HepG2 (cell line): ENCODE results near the gene MC1R. TPM values are rescaled to one million over a fixed set of nuclear protein-coding genes. Genes with fewer than 3 reads are reported as not detected.
"Not testable (repeated sequence)": the region's sequence is repeated elsewhere in the genome, so short reads cannot be mapped to it uniquely, and the experiment has no call there.

ENCODE experiments used
- ATAC-seq: fragments of 200-7000 bp; cut with Tn5 transposase; 3 replicates; pipeline ENCODE4 v1.9.1; 2020; ENCODE audit warnings: mild to moderate bottlenecking, moderate library complexity
- BruUV-seq: library from RNA; stranded (reverse); fragments of 400-500 nt; replicated peaks from 2 replicates; lab custom pipeline; 2021; lab: Mats Ljungman, UMichigan
- CTCF ChIA-PET: fragments of 300-600 bp; formaldehyde crosslinking; extraction: SDS; loops from one replicate; lab custom pipeline; 2021; ENCODE audit warnings: low total read pairs, inconsistent platforms, low intra/inter-chr PET ratio; lab: Yijun Ruan, JAX
- POLR2A ChIA-PET: fragments of 350-600 bp; sonication (Branson Sonifier 250); formaldehyde crosslinking; loops from one replicate; lab custom pipeline; 2020; ENCODE audit warnings: antibody characterized with exemption, inconsistent platforms; lab: Yijun Ruan, JAX
- DNase-seq: peaks from one replicate; pipeline ENCODE4 v3.0.0-alpha.2; 2015; ENCODE audit warnings: low spot score
- FAIRE-seq: peaks from 3 replicates; lab custom pipeline; 2011; peaks lifted over from hg19 to GRCh38; lab: Jason Lieb, UNC
- H2AFZ ChIP-seq: one replicate; pipeline ENCODE4 v1.6.1; 2011; ENCODE audit warnings: low read length, inconsistent platforms
- H3K27ac ChIP-seq: fragments of 300-600 bp; 3 replicates; pipeline ENCODE4 v1.8.0; 2011; ENCODE audit warnings: mixed run types, mild to moderate bottlenecking, mixed read lengths, low read length, inconsistent platforms; ENCODE audit not compliant: insufficient read depth; ENCODE audit errors: extremely low read length
- H3K27me3 ChIP-seq, 2 experiments: fragments of 200-600 bp in 1 of 2; 2 replicates in 1 of 2; 3 replicates in 1 of 2; pipeline versions ENCODE4 v1.6.0 to v1.8.0; 2011; ENCODE audit warnings: low read length in 2 of 2, mild to moderate bottlenecking in 2 of 2, moderate library complexity in 2 of 2, inconsistent platforms in 1 of 2; ENCODE audit not compliant: insufficient read depth in 2 of 2, control insufficient read depth in 1 of 2
- H3K36me3 ChIP-seq, 2 experiments: fragments of 200-600 bp in 1 of 2; replicated peaks in 1 of 2; 2 replicates in 1 of 2; 3 replicates in 1 of 2; pipeline versions ENCODE4 v1.5.1 to v1.8.0; 2011; ENCODE audit warnings: low read length in 2 of 2, inconsistent platforms in 1 of 2; ENCODE audit not compliant: insufficient read depth in 2 of 2, control insufficient read depth in 1 of 2
- H3K4me1 ChIP-seq: 2 replicates; pipeline ENCODE4 v1.5.1; 2012; ENCODE audit warnings: low read length, inconsistent platforms; ENCODE audit not compliant: insufficient read depth
- H3K4me2 ChIP-seq: 2 replicates; pipeline ENCODE4 v1.6.0; 2011; ENCODE audit warnings: low read depth, low read length, inconsistent platforms
- H3K4me3 ChIP-seq, 3 experiments: fragments of 200-600 bp in 1 of 3; sonication (generic), shearing (Covaris generic) in 1 of 3; replicated peaks in 1 of 3; 2 replicates each; pipeline ENCODE4 v1.5.1; 2011 to 2016; ENCODE audit warnings: low read length in 3 of 3, inconsistent platforms in 2 of 3, low read depth in 2 of 3, mild to moderate bottlenecking in 2 of 3, control low read depth in 1 of 3, mixed read lengths in 1 of 3; ENCODE audit not compliant: insufficient read depth in 1 of 3
- H3K79me2 ChIP-seq: one replicate; pipeline ENCODE4 v1.6.1; 2011; ENCODE audit warnings: low read length, inconsistent platforms; ENCODE audit not compliant: insufficient read depth
- H3K9ac ChIP-seq: 2 replicates; pipeline ENCODE4 v1.6.0; 2011; ENCODE audit warnings: mild to moderate bottlenecking, low read depth, low read length, inconsistent platforms; ENCODE audit not compliant: insufficient read depth
- H3K9me3 ChIP-seq: 2 replicates; pipeline ENCODE4 v1.5.1; 2012; ENCODE audit warnings: mild to moderate bottlenecking, low read length
- H4K20me1 ChIP-seq: 2 replicates; pipeline ENCODE4 v1.6.0; 2011; ENCODE audit warnings: inconsistent platforms, mild to moderate bottlenecking, low read length, moderate library complexity; ENCODE audit not compliant: insufficient read depth
- AGO2 ChIP-seq: fragments of 200-400 bp; formaldehyde crosslinking; optimal IDR thresholded peaks from 2 replicates; pipeline ENCODE3; 2017; ENCODE audit warnings: mild to moderate bottlenecking, low read depth, low read length, moderate library complexity
- HOXA9 ChIP-seq: sonication (generic); formaldehyde crosslinking; IDR thresholded peaks from 2 replicates; pipeline ENCODE4 v1.8.1; 2022; ENCODE audit warnings: missing genetic modification reagents, mild to moderate bottlenecking, moderate library complexity, borderline replicate concordance
- POLR2AphosphoS5 ChIP-seq: IDR thresholded peaks from 2 replicates; pipeline ENCODE4 v1.6.1; 2012; ENCODE audit warnings: low read depth, low read length
- RBFOX2 ChIP-seq: fragments of 200-400 bp; formaldehyde crosslinking; IDR thresholded peaks from 2 replicates; pipeline ENCODE4 v1.6.1; 2017; ENCODE audit warnings: low read depth, mild to moderate bottlenecking, low read length
- RBM22 ChIP-seq: fragments of 200-400 bp; formaldehyde crosslinking; optimal IDR thresholded peaks from 2 replicates; pipeline ENCODE3; 2017; ENCODE audit warnings: mild to moderate bottlenecking, low read length, moderate library complexity
- ZNF121 ChIP-seq: sonication (generic); formaldehyde crosslinking; IDR thresholded peaks from 2 replicates; pipeline ENCODE4 v1.5.0; 2020; ENCODE audit warnings: mild to moderate bottlenecking, missing genetic modification reagents
- ZNF850 ChIP-seq: sonication (generic); formaldehyde crosslinking; conservative IDR thresholded peaks from 2 replicates; pipeline ENCODE4 v1.9.0; 2021; ENCODE audit warnings: mild to moderate bottlenecking, missing genetic modification reagents
- ZNF878 ChIP-seq: sonication (generic); formaldehyde crosslinking; IDR thresholded peaks from 2 replicates; pipeline ENCODE4 v1.8.1; 2023; ENCODE audit warnings: mild to moderate bottlenecking, missing genetic modification reagents, moderate library complexity
- WGBS: methylation state at CpG from one replicate; pipeline ENCODE4 v1.1.6; 2017; ENCODE audit warnings: low lambda C conversion rate; 5-methylcytosine and 5-hydroxymethylcytosine counted together
- in situ Hi-C: cut with HindIII; loops from 2 replicates; pipeline ENCODE4 v1.10.0; 2017; ENCODE audit warnings: low pct_unique_long_range_greater_than_20kb; ENCODE audit not compliant: extremely low pct_ligation_motif_present
- intact Hi-C: fragments of 100-400 bp; cut with micrococcal nuclease; formaldehyde crosslinking; loops from one replicate; pipeline ENCODE4 v1.10.0; 2022; ENCODE audit not compliant: unreplicated experiment
- polyA plus RNA-seq, 8 experiments: library from polyadenylated mRNA; depleted of rRNA in 3 of 8; stranded (reverse) in 7 of 8; unstranded in 1 of 8; fragments of >200 nt; fragmentation: Illumina TruSeq in 4 of 8; extraction: Trizol in 4 of 8; gene quantifications; 2 replicates each; pipeline versions ENCODE4 v1.2.1 to v1.2.3, GENCODE V29; 2011 to 2016; ENCODE audit warnings: low read depth in 4 of 8, missing spikeins in 1 of 8, mixed read lengths in 1 of 8; ENCODE audit not compliant: insufficient read depth in 1 of 8
- total RNA-seq, 5 experiments: library from RNA; depleted of rRNA; stranded (reverse); fragments of >200 nt; fragmentation: Illumina TruSeq; extraction: Trizol; gene quantifications; 2 replicates each; pipeline ENCODE4 v1.2.3, GENCODE V29; 2016; ENCODE audit warnings: low read depth in 1 of 5
- TF ChIP-seq, protein P1 (sequence below): sonication (generic); formaldehyde crosslinking; IDR thresholded peaks from 2 replicates; pipeline ENCODE4 v1.4.0; 2020; ENCODE audit warnings: missing genetic modification reagents
- TF ChIP-seq, protein P2 (sequence below): sonication (generic); formaldehyde crosslinking; conservative IDR thresholded peaks from 2 replicates; pipeline ENCODE4 v1.4.0; 2020; ENCODE audit warnings: missing genetic modification reagents
- TF ChIP-seq, protein P3 (sequence below): sonication (generic); formaldehyde crosslinking; IDR thresholded peaks from 2 replicates; pipeline ENCODE4 v1.5.0; 2020; ENCODE audit warnings: mild to moderate bottlenecking, missing genetic modification reagents

The MC1R gene
- total and polyA plus RNA-seq, 2 of the 13 experiments (the other 11 are each of a cell fraction or from before 2014, with no cell fraction given), result 9.1 to 14.8 TPM

DNA sequence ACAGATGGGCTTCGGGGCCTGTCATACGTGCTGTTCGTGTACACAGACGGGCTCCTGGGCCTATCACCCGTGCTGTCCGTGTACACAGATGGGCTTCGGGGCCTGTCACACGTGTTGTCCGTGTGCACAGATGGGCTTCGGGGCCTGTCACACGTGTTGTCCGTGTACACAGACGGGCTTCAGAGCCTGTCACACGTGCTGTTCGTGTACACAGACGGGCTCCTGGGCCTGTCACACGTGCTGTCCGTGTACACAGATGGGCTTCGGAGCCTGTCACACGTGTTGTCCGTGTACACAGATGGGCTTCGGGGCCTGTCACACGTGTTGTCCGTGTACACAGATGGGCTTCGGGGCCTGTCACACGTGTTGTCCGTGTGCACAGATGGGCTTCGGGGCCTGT, 39.5 kb upstream of the MC1R start:
- POLR2A ChIA-PET, result not testable (repeated sequence)

DNA sequence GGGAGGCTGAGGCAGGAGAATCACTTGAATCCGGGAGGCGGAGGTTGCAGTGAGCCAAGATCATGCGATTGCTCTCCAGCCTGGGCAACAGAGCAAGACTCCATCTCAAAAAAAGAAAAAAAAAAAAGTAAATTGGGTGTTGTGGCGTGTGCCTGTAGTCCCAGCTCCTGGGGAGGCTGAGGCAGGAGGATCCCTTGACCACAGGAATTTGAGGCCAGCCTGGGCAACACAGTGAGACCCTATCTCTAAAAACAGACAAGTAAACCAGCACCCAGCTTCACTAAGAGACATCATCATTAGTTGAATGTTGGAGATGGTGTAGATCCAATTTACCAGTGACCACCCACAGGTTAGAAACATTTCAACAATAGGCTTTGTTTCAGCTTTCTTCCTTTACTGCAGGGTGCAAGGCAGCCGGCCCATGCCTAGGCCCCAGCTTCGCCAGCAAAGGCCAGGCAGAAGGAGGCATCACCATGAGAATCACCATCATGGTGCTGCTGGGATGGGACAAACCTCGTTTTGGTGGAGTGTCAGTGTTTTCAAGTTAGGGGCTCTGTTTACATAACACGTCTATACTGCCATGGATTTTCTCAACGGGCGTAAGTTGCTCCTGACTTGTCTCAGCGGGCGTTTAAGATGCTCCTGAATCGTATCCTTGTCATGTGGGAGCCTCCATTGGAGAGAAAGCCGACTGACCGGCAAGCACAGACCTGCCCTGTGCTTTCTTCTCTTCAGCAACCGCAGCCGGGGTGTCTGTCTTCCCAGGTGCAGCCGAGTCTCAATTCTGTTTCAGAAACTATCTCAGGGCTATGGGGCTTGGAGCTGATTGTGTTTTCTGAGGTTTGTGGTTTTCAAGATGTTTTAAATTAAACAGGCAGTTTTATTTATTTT, 37.9 kb upstream of the MC1R start:
- H2AFZ ChIP-seq, result no peak overlapping the region
- H3K27ac ChIP-seq, result no peak overlapping the region
- no peak overlapping the region for H3K9ac ChIP-seq
- no peaks in the 10 kb centered on the region for H3K27me3 ChIP-seq
- ATAC-seq (no peak), FAIRE-seq (no peak)
- H3K4me2 ChIP-seq, result no peak overlapping the region
- POLR2A ChIA-PET, result no interaction called here
- CTCF ChIA-PET, result no interaction called here
- peaks cover 3% of the 10 kb centered on the region; the same call in 1 of the 2 replicates for H3K4me1 ChIP-seq
- H3K79me2 ChIP-seq, result peaks cover 65% of the 10 kb centered on the region
- WGBS, result 96% methylated on average over 18 of the region's 18 CpGs
- peaks cover 38 to 69% of the 10 kb centered on the region in 2 experiments for H3K36me3 ChIP-seq
- peak; percentile 89 for TF ChIP-seq ZNF121 (CRISPR knock-in tag)
- no peak for TF ChIP-seq ZNF878 (CRISPR knock-in tag)
- no peak for TF ChIP-seq ZNF850 (CRISPR knock-in tag)
- TF ChIP-seq, protein P1, sequence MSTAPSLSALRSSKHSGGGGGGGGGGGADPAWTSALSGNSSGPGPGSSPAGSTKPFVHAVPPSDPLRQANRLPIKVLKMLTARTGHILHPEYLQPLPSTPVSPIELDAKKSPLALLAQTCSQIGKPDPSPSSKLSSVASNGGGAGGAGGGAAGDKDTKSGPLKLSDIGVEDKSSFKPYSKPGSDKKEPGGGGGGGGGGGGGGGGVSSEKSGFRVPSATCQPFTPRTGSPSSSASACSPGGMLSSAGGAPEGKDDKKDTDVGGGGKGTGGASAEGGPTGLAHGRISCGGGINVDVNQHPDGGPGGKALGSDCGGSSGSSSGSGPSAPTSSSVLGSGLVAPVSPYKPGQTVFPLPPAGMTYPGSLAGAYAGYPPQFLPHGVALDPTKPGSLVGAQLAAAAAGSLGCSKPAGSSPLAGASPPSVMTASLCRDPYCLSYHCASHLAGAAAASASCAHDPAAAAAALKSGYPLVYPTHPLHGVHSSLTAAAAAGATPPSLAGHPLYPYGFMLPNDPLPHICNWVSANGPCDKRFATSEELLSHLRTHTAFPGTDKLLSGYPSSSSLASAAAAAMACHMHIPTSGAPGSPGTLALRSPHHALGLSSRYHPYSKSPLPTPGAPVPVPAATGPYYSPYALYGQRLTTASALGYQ (CRISPR knock-in tag), result no peak
- 0 out of 2 replicates have a peak, but pooled peaks have one; percentile 22 for TF ChIP-seq POLR2AphosphoS5
- peak; percentile 52 for TF ChIP-seq RBM22
- TF ChIP-seq HOXA9 (CRISPR knock-in tag), result no peak
- TF ChIP-seq, protein P2, sequence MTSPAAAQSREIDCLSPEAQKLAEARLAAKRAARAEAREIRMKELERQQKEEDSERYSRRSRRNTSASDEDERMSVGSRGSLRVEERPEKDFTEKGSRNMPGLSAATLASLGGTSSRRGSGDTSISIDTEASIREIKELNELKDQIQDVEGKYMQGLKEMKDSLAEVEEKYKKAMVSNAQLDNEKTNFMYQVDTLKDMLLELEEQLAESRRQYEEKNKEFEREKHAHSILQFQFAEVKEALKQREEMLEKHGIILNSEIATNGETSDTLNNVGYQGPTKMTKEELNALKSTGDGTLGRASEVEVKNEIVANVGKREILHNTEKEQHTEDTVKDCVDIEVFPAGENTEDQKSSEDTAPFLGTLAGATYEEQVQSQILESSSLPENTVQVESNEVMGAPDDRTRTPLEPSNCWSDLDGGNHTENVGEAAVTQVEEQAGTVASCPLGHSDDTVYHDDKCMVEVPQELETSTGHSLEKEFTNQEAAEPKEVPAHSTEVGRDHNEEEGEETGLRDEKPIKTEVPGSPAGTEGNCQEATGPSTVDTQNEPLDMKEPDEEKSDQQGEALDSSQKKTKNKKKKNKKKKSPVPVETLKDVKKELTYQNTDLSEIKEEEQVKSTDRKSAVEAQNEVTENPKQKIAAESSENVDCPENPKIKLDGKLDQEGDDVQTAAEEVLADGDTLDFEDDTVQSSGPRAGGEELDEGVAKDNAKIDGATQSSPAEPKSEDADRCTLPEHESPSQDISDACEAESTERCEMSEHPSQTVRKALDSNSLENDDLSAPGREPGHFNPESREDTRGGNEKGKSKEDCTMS (CRISPR knock-in tag), result no peak
- TF ChIP-seq, protein P3, sequence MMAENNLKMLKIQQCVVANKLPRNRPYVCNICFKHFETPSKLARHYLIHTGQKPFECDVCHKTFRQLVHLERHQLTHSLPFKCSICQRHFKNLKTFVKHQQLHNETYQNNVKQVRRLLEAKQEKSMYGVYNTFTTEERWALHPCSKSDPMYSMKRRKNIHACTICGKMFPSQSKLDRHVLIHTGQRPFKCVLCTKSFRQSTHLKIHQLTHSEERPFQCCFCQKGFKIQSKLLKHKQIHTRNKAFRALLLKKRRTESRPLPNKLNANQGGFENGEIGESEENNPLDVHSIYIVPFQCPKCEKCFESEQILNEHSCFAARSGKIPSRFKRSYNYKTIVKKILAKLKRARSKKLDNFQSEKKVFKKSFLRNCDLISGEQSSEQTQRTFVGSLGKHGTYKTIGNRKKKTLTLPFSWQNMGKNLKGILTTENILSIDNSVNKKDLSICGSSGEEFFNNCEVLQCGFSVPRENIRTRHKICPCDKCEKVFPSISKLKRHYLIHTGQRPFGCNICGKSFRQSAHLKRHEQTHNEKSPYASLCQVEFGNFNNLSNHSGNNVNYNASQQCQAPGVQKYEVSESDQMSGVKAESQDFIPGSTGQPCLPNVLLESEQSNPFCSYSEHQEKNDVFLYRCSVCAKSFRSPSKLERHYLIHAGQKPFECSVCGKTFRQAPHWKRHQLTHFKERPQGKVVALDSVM (CRISPR knock-in tag), result peak; percentile 57
- TF ChIP-seq, all 625 proteins: peak for 4
- no peak for DNase-seq
- BruUV-seq, result no TSS peak
- Histone ChIP-seq H3K4me3 (no peak overlapping the region), H3K9me3 (no peaks in the 10 kb centered on the region), H4K20me1 (peaks cover 21% of the 10 kb centered on the region)
- in situ Hi-C loops (no loop called here), intact Hi-C loops (no loop called here)

More for the DNA sequence above, 39.5 kb upstream of the MC1R start:
- 98% methylated on average over 24 of the region's 28 CpGs for WGBS
- BruUV-seq, H2AFZ ChIP-seq, H3K4me2 ChIP-seq, in situ Hi-C loops, DNase-seq, H3K4me3 ChIP-seq, H3K9me3 ChIP-seq, intact Hi-C loops, FAIRE-seq: not testable (repeated sequence)
- peaks cover 18% of the 10 kb centered on the region for H3K4me1 ChIP-seq
- H3K79me2 ChIP-seq, result peaks cover 79% of the 10 kb centered on the region
- peaks cover 32% of the 10 kb centered on the region for H4K20me1 ChIP-seq
- TF ChIP-seq AGO2 (peak; percentile 54), RBFOX2 (peak; percentile 55)
- TF ChIP-seq, all 625 proteins: peak for 2; not testable (repeated sequence) for 623
- CTCF ChIA-PET, H3K27ac ChIP-seq, H3K9ac ChIP-seq, ATAC-seq, H3K27me3 ChIP-seq: not testable (repeated sequence)
- H3K36me3 ChIP-seq, result peaks cover 32 to 61% of the 10 kb centered on the region in 2 experiments
